Amniotic stem cell (primary cell): ENCODE results near the gene ITSN2.

ENCODE experiments used
- DNase-seq: peaks from one replicate; lab custom pipeline; 2025; lab: John Stamatoyannopoulos, UW

Gene ITSN2

DNA sequence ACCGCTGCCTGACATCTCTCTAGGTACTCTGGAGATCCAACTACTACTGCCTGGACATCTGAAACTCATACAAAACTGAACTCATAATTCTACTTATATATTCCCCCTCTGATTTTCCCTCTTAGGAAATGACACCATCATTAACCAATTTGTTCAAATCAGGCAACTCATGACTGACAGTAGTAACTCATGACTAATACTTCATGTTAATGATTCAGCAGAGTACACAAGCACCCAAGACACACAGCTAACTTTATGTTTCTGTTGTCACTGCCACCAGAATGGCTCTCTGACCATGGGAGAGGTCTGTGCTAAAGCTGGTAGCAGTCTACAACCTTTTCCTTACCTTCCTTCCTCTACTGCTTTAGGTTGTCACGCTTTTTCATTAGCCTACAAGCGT, 91.1 kb downstream of the ITSN2 start:
- DNase-seq = no peak

DNA sequence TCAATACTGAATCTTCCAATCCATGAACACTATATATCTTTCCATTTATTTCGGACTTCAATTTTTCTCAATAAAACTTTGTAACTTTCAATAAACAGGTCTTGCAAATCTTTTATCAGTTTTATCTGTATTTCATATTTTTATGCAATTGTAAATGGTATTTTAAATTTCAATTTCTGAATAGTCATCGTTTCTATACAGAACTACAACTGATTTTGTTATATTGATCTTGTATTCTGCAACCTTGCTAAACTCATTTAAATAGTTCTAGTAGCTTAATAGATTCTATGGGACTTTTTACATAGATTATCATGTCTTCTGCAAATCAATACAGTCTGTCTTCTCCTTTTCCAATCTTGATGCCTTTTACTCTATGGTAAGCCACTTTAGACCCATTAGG, 95.1 kb downstream of the ITSN2 start:
- DNase-seq = no peak

DNA sequence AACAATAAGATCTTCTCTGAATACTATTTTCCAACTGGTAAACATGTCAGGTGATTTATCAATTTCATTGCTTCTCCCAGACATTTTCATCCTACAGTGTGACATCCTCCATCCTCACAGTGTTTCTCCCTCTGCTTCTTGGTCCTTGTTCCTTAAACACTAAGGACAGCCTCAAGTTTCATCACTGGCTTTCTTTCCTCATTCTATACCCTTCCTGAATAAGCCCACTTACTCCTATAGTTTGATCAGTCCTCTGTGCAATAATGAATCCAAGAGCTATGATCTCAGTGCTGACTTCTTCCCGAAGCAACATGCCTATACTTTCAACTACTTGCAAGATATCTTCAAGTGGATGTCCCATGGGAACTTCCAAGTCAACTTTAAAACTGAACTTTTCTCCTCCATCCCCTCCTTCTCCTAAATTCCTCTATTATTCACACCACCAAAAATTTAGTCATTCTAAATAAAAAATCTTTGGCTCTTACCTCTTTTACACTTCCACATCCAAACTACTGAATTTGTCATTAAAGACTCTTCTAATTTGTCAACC, 97.8 kb downstream of the ITSN2 start:
- no peak for DNase-seq

DNA sequence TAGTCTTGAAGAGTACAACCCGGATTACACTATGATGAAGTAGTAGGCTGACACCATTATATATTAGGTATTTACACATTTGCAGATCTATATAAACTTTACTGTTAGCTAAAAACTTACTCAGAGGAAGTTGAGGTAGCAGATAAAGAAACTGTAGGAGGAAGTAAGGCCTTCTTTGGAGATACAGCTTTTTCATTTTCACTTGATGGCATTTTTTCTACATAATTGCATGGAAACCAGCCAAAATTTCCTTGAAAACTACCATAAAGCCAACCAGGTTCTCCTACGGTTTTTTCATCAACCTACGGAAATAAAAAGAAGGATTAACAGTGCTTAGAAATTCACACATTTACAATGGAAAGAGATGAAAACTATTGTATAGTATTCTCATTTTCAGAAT, 98.9 kb downstream of the ITSN2 start:
- DNase-seq = no peak

DNA sequence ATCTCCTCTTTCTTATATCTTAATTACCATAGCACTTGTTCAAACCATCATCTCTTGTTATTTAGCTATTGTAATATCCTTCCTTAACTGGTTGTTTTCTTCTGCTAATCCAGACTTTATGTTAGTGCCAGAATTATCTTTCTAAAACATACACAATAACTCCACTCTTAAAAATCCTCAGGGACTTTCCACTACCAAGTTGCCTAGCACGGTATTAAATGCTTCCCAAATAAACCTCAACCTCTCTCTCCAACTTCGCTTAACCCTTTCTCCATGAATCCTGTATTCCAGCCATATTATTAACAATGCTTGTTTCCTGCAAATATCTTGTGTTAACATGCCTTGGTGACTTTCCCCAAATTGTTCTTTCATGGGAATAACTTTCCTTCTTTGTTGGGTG, 101.0 kb downstream of the ITSN2 start:
- DNase-seq = no peak

DNA sequence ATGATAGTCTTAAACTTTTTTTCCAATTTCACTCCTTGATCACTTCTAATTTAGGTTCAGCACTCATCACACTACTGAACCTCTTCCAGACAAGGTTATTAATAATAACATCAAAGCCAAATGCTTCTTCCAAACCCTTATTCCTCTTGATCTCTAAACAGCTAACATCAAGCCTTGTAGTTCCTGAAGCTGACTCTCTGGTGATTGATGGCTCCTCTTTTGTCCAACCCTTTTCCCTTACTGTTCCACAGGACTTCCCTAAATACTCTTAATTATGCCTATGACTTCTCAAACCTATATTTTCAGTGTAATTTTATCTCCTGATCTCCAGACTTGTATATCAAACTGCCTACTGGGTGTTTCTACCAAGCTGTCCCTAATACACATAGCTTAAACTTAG, 101.6 kb downstream of the ITSN2 start:
- no peak for DNase-seq

DNA sequence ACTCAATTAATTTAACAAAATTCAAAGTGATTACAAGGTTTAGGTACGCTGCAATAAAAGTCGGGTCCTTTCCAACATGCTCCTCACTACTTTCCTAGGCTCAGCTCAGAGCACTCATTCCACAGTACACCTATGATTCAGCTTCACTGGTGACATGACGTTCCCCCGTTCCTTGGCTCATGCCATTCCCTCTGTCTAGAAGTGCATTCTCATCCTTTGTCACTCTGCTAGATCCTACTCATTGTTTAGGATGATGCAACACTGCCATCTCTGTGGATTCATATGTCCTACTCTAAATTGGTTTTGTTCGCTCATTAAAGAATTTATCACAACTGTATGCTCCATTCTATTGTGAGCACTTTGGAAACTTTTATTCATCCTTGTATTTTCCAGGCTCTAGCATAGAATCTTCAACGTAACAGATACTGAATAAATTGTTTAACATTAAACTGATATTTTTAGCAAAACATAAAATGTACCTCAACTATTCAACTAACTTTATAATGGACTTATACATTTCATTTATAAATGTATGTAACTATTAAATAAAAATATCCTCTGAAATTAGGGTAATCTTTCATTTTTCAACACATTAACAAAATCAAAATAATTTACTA, 106.9 kb downstream of the ITSN2 start:
- no peak for DNase-seq

DNA sequence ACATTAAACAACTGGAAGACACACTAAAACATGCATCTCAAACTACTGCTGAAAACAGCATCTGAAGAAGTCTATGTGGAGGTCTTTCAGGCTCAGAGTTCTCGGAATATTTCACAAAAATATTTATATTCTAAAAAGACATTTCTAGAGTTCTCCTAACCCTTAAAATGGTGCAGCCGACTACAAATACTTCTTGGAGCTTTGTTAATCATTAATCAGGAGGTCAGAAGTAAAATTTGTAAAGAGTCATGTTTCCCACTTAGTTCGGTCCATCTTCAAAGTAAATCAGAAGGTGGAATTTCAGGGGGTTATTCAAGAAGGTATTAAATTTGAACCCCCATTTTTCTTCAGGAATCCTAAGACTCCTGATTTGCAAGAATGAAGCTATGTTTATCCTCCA, 112.7 kb downstream of the ITSN2 start:
- DNase-seq = no peak

DNA sequence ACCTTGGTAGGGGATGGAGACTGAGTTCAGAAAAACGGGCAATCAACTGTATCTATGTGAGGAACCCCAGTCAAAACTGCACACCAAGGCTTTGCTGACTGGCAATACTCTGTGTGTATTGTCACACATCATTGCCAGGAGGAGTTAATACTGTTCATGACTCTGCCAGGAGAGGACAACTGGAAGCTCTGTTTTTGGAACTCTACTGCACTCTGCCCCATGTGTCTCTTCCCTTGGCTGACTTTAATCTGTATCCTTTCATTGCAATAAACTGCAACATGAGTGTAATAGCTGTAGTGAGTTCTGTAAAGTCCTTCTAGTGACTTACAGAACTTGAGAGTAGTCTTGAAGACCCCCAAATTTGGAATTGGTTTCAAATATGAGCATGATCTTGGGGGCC, 113.2 kb downstream of the ITSN2 start:
- no peak for DNase-seq

DNA sequence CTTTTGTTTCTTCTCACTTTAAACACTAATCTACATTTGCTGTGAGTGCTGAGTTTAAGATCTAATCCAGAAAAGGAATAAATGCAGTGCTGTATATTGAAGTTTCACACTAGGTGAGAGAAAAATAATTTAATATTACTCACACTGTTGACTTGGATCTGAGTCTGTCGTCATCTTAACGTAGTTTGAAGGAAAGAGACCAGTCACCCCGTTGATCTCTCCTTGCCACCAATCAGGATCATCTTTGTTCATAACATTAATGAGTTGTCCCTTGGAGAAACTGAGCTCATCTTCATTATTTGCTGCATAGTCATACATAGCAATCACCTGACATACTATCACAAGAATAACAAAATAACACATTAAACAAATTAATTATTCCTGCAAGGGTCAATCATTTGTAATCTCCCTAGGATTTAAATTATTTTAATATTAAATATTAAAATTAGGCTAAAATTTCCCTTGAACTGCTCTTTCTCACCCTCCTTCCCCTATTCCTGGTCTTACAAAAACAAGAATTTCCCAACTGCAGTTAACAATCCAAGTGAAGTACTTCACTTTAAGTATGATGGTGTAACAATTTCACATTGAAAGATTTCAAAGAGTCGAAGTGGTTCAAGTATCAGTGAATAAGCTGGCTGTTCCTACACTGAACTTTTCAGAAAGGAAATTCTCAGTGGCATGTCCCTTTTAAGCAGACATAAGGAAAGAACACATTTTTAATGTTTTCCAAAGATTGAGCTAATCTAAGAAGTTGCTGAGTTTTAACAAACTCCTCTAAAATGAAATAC, 114.2 kb downstream of the ITSN2 start:
- DNase-seq = no peak

DNA sequence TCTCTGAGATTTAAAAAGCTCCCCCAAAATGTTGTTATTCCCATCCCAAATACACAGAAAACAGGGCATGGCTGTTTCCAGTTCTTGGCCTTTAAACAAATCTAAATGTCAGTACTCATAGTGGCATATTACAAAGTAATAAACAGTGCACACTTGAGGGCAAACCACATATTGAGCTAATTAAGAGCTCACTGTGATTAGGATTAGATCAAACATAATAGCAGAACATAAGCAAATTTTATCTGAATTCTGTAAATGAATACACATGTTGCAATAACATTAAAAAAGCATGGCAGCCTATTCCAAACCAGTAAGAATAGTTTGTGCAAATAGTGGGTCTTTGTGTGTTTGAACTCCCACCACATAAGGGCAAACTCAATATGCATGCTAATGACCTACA, 118.8 kb downstream of the ITSN2 start:
- DNase-seq = no peak

DNA sequence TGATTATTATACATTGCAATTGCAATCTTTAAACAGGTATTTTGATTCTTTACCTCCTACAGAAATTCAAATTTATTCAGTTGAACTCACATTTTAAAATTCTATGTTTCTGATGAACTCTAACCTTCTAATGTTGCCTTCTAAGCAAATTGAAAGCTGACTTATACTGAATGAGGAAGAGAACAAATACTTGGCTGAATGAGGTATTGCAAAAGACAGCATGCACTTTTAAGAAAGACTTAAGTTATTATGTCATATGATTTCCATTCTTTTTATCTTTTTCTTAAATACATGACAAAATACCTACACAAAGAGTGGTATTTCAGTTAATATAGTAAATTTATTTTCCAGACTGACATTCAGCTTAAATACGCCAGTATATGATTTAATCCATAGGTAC, 120.8 kb downstream of the ITSN2 start:
- DNase-seq = no peak

DNA sequence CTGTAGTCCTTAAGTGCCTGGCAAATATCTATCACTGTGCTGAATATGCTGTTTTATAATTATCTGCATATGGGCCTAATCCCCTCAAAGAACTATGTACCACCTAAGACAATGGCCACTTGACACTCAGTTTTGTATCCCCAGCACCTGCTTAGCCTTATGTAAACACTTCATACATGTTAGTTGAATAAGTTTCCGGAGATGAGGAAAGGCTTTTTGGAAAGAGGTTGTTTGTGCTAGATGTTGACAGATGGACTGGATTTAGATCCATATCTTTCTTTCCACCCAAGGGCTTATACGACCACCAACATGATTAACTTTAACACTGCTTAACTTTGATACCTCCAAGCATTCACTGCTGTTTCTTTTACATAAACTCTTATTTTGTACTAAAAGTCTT, 122.2 kb downstream of the ITSN2 start:
- DNase-seq = no peak

DNA sequence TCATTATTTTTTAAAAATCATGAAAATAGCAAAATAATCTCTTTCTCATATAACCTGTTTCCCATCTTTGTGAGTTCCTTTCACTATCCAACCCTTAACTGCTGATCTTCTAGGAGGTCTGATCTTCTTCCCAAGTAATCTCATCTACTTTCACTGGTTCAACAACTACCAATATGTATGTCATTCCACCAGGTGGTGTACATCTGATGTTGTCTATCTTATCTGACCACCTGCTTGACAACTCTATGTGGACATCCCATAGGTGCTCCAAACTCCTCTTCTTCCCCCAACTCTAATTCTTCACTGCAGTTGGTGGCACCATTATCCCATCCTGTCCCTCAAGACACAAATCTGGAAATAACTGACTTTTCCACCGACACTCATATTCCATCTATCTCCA, 123.0 kb downstream of the ITSN2 start:
- no peak for DNase-seq

DNA sequence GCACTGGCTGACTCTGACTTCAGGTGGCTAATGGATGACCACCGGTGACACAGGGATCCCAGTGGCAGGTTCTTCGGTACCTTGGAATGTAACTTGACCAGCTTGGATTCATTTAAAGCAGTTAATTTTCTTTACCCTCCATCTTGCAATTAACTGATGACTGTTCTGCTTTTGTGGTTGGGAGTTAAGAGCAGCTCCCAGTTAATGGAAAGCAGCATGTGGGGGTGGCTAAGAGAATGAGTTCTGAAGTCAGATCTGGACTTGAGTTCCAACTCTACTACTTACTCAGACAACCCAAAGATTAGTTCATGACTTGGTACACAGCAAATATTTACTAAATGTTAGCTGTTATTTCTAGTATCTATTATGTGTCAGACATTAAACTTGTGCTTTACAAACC, 127.0 kb downstream of the ITSN2 start:
- DNase-seq = no peak

DNA sequence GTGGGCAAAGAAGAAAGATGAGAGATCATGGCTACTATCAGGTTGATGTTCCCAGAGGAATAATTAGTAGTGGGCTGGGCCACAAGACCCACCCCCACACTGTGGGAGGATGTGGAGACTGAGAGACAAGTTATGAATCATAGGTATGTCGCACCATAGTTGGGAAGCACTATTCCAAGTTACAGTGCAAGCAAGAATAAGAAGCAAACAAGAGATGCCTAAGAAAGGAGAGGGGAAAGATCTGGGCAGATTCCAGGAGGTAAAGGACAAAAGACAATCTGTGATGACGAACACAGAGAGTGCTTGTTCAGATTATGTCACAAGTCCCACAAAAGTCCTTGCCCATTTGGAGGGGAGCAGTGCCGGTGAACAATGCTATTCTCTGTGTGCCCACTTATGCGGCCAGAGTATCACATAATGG, 128.9 kb downstream of the ITSN2 start:
- DNase-seq = no peak

DNA sequence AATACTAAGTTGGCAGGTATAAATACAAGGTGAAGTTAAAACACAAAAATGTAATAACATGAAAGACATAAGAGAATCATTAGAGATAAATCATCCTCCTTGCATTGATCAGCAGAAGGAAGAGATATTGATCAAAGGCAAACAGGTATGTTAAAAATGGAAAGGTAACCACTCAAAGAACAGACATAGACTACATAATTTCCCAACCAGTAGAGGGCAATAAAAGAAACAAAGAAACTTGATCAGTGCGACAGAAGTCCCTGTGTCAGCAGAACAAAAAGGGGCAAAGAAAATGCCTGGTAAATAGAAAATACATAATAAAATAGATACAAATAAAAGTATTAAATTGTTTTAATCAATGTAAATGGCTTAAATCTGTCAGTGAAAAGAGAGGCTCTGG, 131.9 kb downstream of the ITSN2 start:
- DNase-seq = no peak

DNA sequence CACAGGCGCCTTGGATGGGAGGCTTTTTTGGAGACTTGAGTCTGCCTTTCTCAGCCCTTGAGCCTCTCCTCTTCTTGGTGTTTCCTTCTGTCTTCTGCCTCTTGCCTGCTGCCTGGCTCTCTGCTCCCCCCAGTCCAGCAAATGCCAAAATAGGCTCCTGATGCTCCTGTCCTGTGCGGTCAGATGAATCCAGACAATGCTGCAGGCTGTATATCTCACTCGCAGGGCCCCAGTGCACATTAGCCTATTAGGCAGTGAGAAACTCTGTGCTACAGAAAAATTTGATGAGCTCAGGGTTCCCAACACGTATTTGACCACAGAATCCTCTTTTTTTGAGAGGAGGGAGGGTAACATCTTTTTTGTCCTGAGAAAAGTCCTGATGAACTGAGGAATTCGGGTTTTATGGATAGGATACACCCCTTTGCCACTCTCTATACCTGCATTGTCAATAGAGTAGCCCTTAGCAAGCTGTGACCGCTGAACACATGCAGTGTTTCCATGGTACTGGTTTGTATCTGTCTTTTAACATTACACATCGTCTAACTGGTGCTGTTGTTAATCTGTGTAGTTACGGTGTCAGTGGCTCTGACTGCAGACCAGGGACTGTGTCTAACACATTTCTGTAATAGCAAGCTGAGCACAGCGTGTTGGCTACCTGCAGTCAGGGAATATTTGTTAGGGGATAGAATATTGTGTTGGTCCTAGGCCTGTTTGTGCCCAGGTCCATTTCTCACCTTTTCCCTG, 134.7 kb downstream of the ITSN2 start:
- DNase-seq = no peak

DNA sequence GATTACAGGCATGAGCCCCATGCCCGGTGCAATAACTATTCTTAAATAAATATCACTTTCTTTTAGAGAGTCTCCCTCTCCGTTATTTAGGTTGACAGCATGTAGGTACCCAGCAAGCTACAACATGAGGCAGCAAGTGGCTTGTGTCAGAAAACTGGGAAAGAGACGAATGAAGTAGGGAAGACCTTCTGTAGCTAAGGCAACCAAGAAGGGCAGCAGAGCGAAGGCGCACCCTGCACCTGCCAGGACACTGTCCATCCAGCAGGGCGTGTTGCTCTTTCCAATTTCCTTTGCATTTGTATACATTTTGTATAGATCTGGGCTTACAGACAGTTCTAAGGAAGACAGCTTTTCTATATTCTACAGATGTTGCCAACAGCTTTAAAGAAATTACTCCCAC, 137.4 kb downstream of the ITSN2 start:
- DNase-seq = no peak

DNA sequence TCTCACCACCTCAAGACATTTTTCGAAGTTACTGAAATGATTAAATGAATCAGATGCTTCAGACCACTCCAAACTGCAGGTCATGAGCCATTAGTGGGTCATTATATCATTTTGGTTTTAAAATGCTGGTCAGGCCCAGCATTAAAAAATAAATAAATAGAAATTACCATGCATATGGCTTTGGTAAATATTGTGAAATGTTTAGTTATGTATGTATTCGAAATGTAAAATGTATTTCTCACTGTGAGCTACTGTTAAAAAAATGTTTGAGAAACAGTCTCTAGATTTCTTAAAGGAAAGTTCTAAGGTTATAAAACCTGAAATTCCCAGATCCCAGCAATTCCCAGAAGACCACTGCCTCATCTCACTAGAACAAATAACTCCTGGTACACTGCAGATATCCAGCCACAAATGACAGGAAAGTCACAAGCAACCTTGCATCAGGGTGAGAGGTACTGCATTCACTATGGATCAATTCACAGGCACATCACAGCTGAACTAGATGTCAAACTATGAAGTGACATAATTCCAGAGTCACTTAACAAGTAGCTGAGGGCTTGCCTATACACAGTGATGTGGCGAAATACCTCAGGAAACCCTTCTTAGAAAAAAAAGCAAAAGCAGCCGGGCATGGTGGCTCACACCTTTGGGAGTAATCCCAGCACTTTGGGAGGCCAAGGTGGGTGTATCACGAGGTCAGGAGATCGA, 138.8 kb downstream of the ITSN2 start:
- DNase-seq = no peak

DNA sequence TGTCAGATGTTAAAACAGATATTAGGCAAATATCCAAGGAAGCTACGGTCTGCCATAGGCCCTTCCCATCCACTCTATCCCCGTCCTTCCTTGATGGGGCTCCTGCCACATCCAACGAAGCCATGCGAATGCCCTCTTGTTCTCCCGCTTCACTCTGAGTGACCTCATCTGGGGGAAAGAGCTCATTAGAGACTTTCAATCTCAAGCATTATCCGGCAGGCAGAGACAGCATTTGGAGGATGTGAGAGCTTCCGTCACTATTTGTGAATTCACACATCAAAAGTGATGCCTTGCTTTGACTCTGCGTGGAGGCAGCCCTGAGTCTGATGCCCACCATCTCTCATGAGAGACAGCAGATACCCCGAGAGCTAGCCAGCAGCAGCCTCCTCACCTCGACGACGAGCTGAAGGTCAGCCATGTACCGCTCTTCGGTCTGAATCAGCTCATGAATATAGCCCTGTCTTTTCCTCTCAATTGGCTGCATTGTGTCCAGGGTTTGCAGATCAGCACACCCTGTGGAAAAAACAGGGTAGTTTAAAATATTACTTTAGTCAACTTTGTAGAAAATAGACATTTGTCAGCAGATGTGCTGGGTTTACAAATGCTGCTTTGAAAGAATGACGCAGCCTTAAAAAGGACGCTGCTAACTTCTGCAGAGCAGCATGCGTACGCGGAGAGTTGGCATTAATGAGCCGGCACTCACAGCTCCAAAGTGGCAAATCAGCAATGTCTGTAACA, 139.6 kb downstream of the ITSN2 start:
- no peak for DNase-seq

DNA sequence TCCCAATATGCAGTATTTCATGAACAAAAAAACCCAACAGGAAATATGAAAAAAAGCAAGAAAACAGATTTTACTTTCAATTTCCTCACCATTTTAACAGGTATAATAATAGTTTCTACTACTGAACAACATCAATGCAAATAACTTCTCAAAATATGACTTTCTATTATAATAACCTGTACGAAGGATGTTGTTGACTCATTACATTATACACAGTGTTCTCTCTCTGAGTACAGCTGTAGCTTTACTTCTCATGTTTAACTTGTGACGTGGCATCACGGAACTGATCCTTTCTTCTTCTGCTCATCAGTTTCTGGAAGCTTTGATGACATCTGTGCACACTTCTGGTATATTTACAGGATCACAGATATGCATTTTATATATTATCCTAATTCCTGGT, 145.5 kb downstream of the ITSN2 start:
- no peak for DNase-seq
